IMR-90 (cell line): ENCODE results near the gene PLA2G2D. TPM values are rescaled to one million over a fixed set of nuclear protein-coding genes. Genes with fewer than 3 reads are reported as not detected.

Experiments
- ATAC-seq: fragments of 200-7000 bp; cut with Tn5 transposase; 2 replicates; pipeline ENCODE4 v1.9.1; 2020; ENCODE audit warnings: low read depth, mild to moderate bottlenecking, moderate library complexity
- BruUV-seq: library from RNA; stranded (reverse); fragments of 400-500 nt; replicated peaks from 2 replicates; lab custom pipeline; 2021; lab: Mats Ljungman, UMichigan
- CTCF ChIA-PET: fragments of 300-600 bp; formaldehyde crosslinking; extraction: SDS; loops from one replicate; lab custom pipeline; 2021; ENCODE audit warnings: antibody characterized with exemption; lab: Yijun Ruan, JAX
- POLR2A ChIA-PET: fragments of 300-600 bp; sonication (Branson Sonifier 250); formaldehyde crosslinking; loops from one replicate; lab custom pipeline; 2022; ENCODE audit warnings: antibody characterized with exemption; ENCODE audit not compliant: unreplicated experiment; lab: Charles Lee
- DNase-seq: peaks from one replicate; pipeline ENCODE4 v3.0.0; 2013
- H2AFZ ChIP-seq: replicated peaks from 2 replicates; pipeline ENCODE3; 2013; ENCODE audit warnings: low read length, mild to moderate bottlenecking; ENCODE audit not compliant: poor library complexity
- H2AK5ac ChIP-seq: 2 replicates; pipeline ENCODE4 v1.6.1; 2013; ENCODE audit warnings: low read depth, low read length, inconsistent platforms
- H2AK9ac ChIP-seq: replicated peaks from 2 replicates; pipeline ENCODE3; 2013; ENCODE audit warnings: mild to moderate bottlenecking, low read depth, low read length, moderate library complexity; ENCODE audit not compliant: poor library complexity
- H2BK120ac ChIP-seq: 2 replicates; pipeline ENCODE4 v1.6.1; 2013; ENCODE audit warnings: low read depth, low read length, inconsistent platforms
- H2BK15ac ChIP-seq: 3 replicates; pipeline ENCODE4 v1.6.1; 2013; ENCODE audit warnings: low read depth, low read length, inconsistent platforms
- H2BK20ac ChIP-seq: 2 replicates; pipeline ENCODE4 v1.6.1; 2013; ENCODE audit warnings: low read depth, mild to moderate bottlenecking, inconsistent platforms, low read length, moderate library complexity
- H2BK5ac ChIP-seq: 2 replicates; pipeline ENCODE4 v1.6.1; 2013; ENCODE audit warnings: mild to moderate bottlenecking, low read depth, low read length, inconsistent platforms; ENCODE audit not compliant: poor library complexity, severe bottlenecking
- H3K14ac ChIP-seq: replicated peaks from 2 replicates; pipeline ENCODE4 v1.6.1; 2013; ENCODE audit warnings: low read depth, low read length, inconsistent platforms
- H3K18ac ChIP-seq: 2 replicates; pipeline ENCODE4 v1.6.1; 2013; ENCODE audit warnings: low read depth, low read length, control low read depth
- H3K23ac ChIP-seq: 2 replicates; pipeline ENCODE4 v1.6.1; 2013; ENCODE audit warnings: low read depth, low read length, inconsistent platforms
- H3K27ac ChIP-seq: 2 replicates; pipeline ENCODE4 v1.5.1; 2013; ENCODE audit warnings: mild to moderate bottlenecking, control low read depth, low read length; ENCODE audit not compliant: insufficient read depth
- H3K27me3 ChIP-seq: 2 replicates; pipeline ENCODE4 v1.6.1; 2013; ENCODE audit warnings: low read length; ENCODE audit not compliant: control insufficient read depth, insufficient read depth
- H3K36me3 ChIP-seq: 2 replicates; pipeline ENCODE4 v1.6.1; 2013; ENCODE audit warnings: low read length, mixed read lengths; ENCODE audit not compliant: control insufficient read depth, insufficient read depth
- H3K4ac ChIP-seq: 2 replicates; pipeline ENCODE4 v1.6.1; 2013; ENCODE audit warnings: low read depth, low read length, inconsistent platforms
- H3K4me1 ChIP-seq: 2 replicates; pipeline ENCODE4 v1.6.1; 2013; ENCODE audit warnings: low read length, mixed read lengths; ENCODE audit not compliant: control insufficient read depth, insufficient read depth
- H3K4me2 ChIP-seq: 2 replicates; pipeline ENCODE4 v1.6.1; 2013; ENCODE audit warnings: low read depth, mild to moderate bottlenecking, control low read depth, low read length, moderate library complexity
- H3K4me3 ChIP-seq: 2 replicates; pipeline ENCODE4 v1.5.1; 2013; ENCODE audit warnings: low read depth, mild to moderate bottlenecking, control low read depth, low read length, moderate library complexity; ENCODE audit not compliant: insufficient read depth
- H3K56ac ChIP-seq: 2 replicates; pipeline ENCODE4 v1.6.1; 2013; ENCODE audit warnings: low read length, inconsistent platforms; ENCODE audit not compliant: insufficient read depth; ENCODE audit errors: extremely low read depth
- H3K79me1 ChIP-seq, 2 experiments: 2 replicates each; pipeline ENCODE4 v1.6.1; 2013; ENCODE audit warnings: low read length in 2 of 2, inconsistent platforms in 1 of 2, low read depth in 1 of 2
- H3K9ac ChIP-seq: 2 replicates; pipeline ENCODE4 v1.6.1; 2013; ENCODE audit warnings: low read depth, low read length, control low read depth
- H3K9me1 ChIP-seq: 2 replicates; pipeline ENCODE4 v1.6.1; 2013; ENCODE audit warnings: low read length, inconsistent platforms; ENCODE audit not compliant: insufficient read depth
- H3K9me3 ChIP-seq: 2 replicates; pipeline ENCODE4 v1.6.1; 2013; ENCODE audit warnings: low read length; ENCODE audit not compliant: control insufficient read depth, insufficient read depth
- H4K20me1 ChIP-seq: 2 replicates; pipeline ENCODE4 v1.6.1; 2013; ENCODE audit warnings: low read length, inconsistent platforms; ENCODE audit not compliant: insufficient read depth
- H4K5ac ChIP-seq: 2 replicates; pipeline ENCODE4 v1.6.1; 2013; ENCODE audit warnings: mild to moderate bottlenecking, low read depth, low read length, control low read depth
- H4K8ac ChIP-seq, 2 experiments: 2 replicates each; pipeline ENCODE4 v1.6.1; 2013; ENCODE audit warnings: low read depth in 2 of 2, low read length in 2 of 2, control low read depth in 1 of 2, inconsistent platforms in 1 of 2
- H4K91ac ChIP-seq: 2 replicates; pipeline ENCODE4 v1.6.1; 2013; ENCODE audit warnings: low read depth, low read length, inconsistent platforms; ENCODE audit not compliant: insufficient read depth
- CEBPB ChIP-seq: IDR thresholded peaks from 2 replicates; pipeline ENCODE4 v1.6.1; 2012; ENCODE audit warnings: low read depth, low read length, improper control_type of control experiment
- ELK1 ChIP-seq: fragments of 150-350 bp; IDR thresholded peaks from 2 replicates; pipeline ENCODE4 v1.6.1; 2016; ENCODE audit warnings: low read depth, mild to moderate bottlenecking, low read length, moderate library complexity, borderline replicate concordance
- RCOR1 ChIP-seq: IDR thresholded peaks from 2 replicates; pipeline ENCODE4 v1.6.1; 2012; ENCODE audit warnings: mild to moderate bottlenecking, low read length, improper control_type of control experiment; ENCODE audit not compliant: insufficient replicate concordance
- WGBS, 2 experiments: methylation state at CpG; one replicate each; pipeline versions ENCODE4 v1.1.5 to v1.1.7; 2013; ENCODE audit warnings: missing lambda C conversion rate in 2 of 2; ENCODE audit not compliant: insufficient read length in 1 of 2; ENCODE audit errors: extremely low coverage in 2 of 2; 5-methylcytosine and 5-hydroxymethylcytosine counted together
- dilution Hi-C: fragments of 300-500 bp; cut with HindIII; formaldehyde crosslinking; loops from one replicate; pipeline ENCODE4 v1.14.3; 2018; ENCODE audit warnings: low sequenced_read_pairs; ENCODE audit not compliant: unreplicated experiment
- in situ Hi-C: fragments of 300-500 bp; cut with MboI; formaldehyde crosslinking; loops from 3 replicates; pipeline ENCODE4 v1.14.3; 2019; ENCODE audit warnings: low sequenced_read_pairs, inconsistent platforms, mixed read lengths
- intact Hi-C: fragments of 100-400 bp; cut with micrococcal nuclease; formaldehyde crosslinking; loops from 2 replicates; pipeline ENCODE4 v1.10.0; 2022
- polyA plus RNA-seq, 3 experiments: library from polyadenylated mRNA; depleted of rRNA; stranded (reverse); fragments of >200 nt; gene quantifications; 2 replicates each; pipeline ENCODE4 v1.2.3, GENCODE V29; 2012; ENCODE audit warnings: low replicate concordance in 1 of 3
- total RNA-seq: library from RNA; depleted of rRNA; stranded (reverse); fragments of >200 nt; gene quantifications from 2 replicates; pipeline ENCODE4 v1.2.3, GENCODE V29; 2012

PLA2G2D gene
- total and polyA plus RNA-seq, 2 of the 4 experiments (the other 2 are of a cell fraction) = not detected

- H3K36me3 ChIP-seq = no peaks in the 10 kb centered on the region
- H3K4me3 ChIP-seq = no peak overlapping the region
- WGBS, 2 experiments = 0% methylated on average over 1 of the region's 4 CpGs; no CpG with 5 or more reads in 1 of the 2 experiments
- no peak overlapping the region for H3K9ac ChIP-seq
- H4K8ac ChIP-seq = no peak overlapping the region
- BruUV-seq = no TSS peak
- ChIA-PET CTCF (interaction anchor here (1.0 kb wide), 1 partner anchor 8 kb away, joined by 3 read pairs; no protein-coding TSS in a partner anchor), POLR2A (no interaction called here)
- no peak overlapping the region for H3K4ac ChIP-seq
- ATAC-seq (no peak), DNase-seq (no peak)
- in situ Hi-C loops (no loop called here), dilution Hi-C loops (no loop called here), intact Hi-C loops (no loop called here)
- H3K4me1 ChIP-seq = peaks cover 3% of the 10 kb centered on the region
- no peak overlapping the region for H2BK120ac ChIP-seq
- H3K56ac ChIP-seq = no peak overlapping the region
- H3K79me1 ChIP-seq = no peaks in the 10 kb centered on the region
- TF ChIP-seq ELK1 (no peak), CEBPB (no peak), RCOR1 (no peak)
- H2AFZ ChIP-seq = no peak overlapping the region
- no peaks in the 10 kb centered on the region for H3K9me3 ChIP-seq
- no peak overlapping the region for H4K5ac ChIP-seq
- H3K27ac ChIP-seq = no peak overlapping the region
- no peak overlapping the region for H2BK15ac ChIP-seq
- peaks cover 31% of the 10 kb centered on the region for H3K27me3 ChIP-seq
- H4K20me1 ChIP-seq = no peaks in the 10 kb centered on the region
- no peak overlapping the region for H3K23ac ChIP-seq
- no peak overlapping the region for H3K14ac ChIP-seq
- no peak overlapping the region for H3K4me2 ChIP-seq
- H3K18ac ChIP-seq = no peak overlapping the region
- no peak overlapping the region for H2BK20ac ChIP-seq
- no peak overlapping the region for H4K91ac ChIP-seq
- no peak overlapping the region for H2BK5ac ChIP-seq
- no peak overlapping the region for H2AK5ac ChIP-seq
- no peak overlapping the region for H2AK9ac ChIP-seq
- H3K9me1 ChIP-seq = no peaks in the 10 kb centered on the region
Measured at GRCh38 chr1:20107796-20108195, 11.5 kb downstream of the PLA2G2D start.
